Stimulated activated CD4-positive, alpha-beta T cell treated with anti-CD3 and anti-CD28 coated beads, Interleukin-4, amount 100 ng/mL, for 1 hour (primary cell): Measurements from ENCODE around the gene CHAC1.

ENCODE experiments used
- DNase-seq: peaks from one replicate; pipeline ENCODE4 v3.0.0-alpha.2; 2020

CHAC1 gene

GRCh38 chr15:40990789-40991188 is 37.5 kb downstream of the CHAC1 start:
- DNase-seq = no peak

- DNase-seq = no peak
Observed at GRCh38 chr15:40991355-40991754, 38.1 kb downstream of the CHAC1 start.

DNA sequence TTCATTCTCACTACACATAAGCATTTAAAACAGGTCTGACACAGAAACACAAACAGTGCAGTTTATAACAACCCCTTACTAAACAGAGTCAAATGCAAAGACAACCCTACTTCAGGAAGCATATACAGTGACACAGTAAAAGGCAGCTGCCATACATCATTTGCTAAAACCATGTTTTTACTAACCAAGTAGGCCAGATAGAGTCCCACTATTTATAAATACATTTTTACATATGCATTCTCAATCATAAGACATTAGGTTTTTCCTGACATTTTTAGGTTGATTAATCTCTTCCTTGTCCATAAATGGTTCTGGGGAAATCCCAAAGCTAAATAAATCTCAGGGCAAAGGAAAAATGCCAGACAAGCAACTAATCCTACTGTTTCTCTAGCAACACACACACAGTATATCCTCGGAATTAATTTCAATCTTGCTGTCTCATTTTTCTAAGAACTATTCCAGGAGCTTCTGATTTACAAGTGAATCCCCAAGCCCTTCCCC is 39.0 kb downstream of the CHAC1 start:
- DNase-seq = no peak

- no peak for DNase-seq
Observed at GRCh38 chr15:40992825-40993224, 39.6 kb downstream of the CHAC1 start.

DNA sequence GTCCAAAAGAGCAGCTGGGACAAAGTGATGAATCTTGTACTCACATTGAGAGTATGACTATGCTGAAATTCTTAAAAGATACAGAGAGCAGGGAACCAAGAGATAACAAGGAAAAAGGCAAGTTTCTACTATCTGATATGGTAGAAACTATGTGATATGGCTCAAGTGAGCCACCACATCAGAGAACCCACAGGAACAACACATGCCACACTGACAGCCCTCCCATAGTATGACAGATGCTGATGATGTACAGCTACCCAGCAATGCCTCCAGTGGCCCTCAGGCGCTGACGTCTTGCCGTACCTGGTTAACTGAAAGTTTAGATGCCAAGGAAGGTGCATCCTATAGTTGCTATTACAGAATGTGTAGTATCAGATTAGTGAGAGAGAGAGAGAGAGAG is 42.4 kb downstream of the CHAC1 start:
- DNase-seq = no peak

DNA sequence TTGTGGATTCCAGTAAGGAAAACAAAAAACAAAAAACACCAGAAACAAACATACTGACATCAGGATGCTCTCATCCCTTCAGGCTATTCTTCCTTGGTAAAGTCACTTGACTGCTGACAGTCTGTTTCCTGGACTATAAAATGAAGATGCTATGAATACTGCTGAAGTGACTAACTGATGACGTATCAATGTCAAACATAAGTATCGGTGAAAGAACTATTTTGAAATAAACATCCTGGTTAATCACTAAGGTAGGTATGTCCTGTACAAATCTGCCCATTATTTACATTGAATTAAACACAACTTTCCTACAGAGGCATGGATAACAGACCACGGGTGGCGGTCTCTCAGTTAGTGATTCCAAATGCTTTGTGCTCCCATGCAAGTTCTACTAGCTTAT is 45.9 kb downstream of the CHAC1 start:
- DNase-seq = no peak

DNA sequence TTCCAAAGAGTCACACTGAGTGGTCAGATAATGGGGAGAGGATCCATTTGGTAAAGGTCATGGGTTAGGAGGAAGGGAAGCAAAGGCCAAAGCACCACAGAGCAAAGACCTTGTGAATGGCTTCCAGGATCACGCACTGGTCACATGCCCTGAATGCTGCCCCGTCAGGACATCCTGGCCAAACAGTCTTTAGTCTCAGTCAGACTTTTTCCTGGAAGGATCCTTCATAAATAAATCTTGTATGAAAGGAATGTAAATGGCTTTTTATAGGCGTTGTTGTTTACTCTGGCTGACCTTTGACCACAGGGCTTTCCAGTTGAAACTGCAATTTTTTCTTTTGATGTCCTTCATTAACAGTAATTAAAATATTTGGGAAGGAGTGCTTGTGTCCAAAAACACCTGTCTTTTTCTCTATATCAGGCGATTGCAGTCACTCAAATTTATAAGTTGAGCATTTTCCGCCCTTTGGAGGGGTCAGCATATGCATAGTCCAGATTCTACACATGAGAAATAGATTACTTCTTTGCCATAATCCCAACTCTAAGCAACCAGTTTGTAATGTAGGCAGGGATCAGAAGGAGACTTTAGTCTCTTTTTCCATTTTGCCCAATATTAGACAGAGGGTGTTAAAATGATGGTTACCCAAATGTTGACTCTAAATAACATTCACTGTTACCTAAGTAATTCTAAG is 48.4 kb downstream of the CHAC1 start:
- no peak for DNase-seq

- DNase-seq = no peak
Observed at GRCh38 chr15:41004490-41004889, 51.2 kb downstream of the CHAC1 start.
